Fibroblast of the aortic adventitia (primary cell): Measurements from ENCODE around the gene ZC3H14. TPM values are rescaled to one million over a fixed set of nuclear protein-coding genes. Genes with fewer than 3 reads are reported as not detected.

Experiments used
- DNase-seq: peaks from one replicate; pipeline ENCODE4 v3.0.0-alpha.2; 2010; ENCODE audit warnings: low read depth
- H3K4me3 ChIP-seq: 2 replicates; pipeline ENCODE4 v1.5.1; 2011; ENCODE audit warnings: low read depth, mild to moderate bottlenecking, control low read depth, low read length, moderate library complexity
- CTCF ChIP-seq: IDR thresholded peaks from 2 replicates; pipeline ENCODE4 v1.5.1; 2011; ENCODE audit warnings: mild to moderate bottlenecking, low read length, control low read depth, inconsistent platforms; ENCODE audit not compliant: insufficient read depth
- total RNA-seq: library from RNA; depleted of rRNA; stranded (reverse); fragments of >200 nt; gene quantifications from 2 replicates; pipeline ENCODE4 v1.2.3, GENCODE V29; 2012; ENCODE audit warnings: low replicate concordance

Gene ZC3H14
- total RNA-seq, 1 donor = 78.3 TPM

GRCh38 chr14:88599761-88600439, 37.1 kb downstream of the ZC3H14 start:
- no peak for TF ChIP-seq CTCF
- no peak for DNase-seq
- no peak overlapping the region for H3K4me3 ChIP-seq

- no peak for TF ChIP-seq CTCF
- no peak overlapping the region for H3K4me3 ChIP-seq
- DNase-seq = no peak
Measured at GRCh38 chr14:88604212-88604611, 41.4 kb downstream of the ZC3H14 start.

DNA sequence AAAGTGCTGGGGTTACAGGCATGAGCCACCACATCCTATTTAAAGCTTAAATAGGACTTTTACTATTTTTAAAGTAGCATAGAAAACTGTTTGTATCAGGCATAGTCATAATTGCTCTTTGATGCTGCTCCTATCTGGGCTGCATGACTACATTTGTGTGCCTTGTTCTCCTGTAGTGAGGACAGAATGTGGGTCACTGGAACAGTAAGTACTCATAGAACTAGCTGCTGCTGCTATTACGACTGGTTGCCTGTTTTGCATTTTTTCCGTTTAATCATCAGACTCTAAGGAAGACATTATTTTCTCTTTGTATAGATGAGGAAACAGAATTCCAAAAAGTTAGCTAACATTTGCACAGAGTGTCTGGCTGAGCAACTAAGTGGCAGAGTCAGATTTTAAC, 42.8 kb downstream of the ZC3H14 start:
- no peak for TF ChIP-seq CTCF
- no peak for DNase-seq

GRCh38 chr14:88607829-88608228, 45.0 kb downstream of the ZC3H14 start:
- TF ChIP-seq CTCF = no peak
- DNase-seq = no peak
- no peak overlapping the region for H3K4me3 ChIP-seq

More for the DNA sequence above, 42.8 kb downstream of the ZC3H14 start:
- H3K4me3 ChIP-seq = no peak overlapping the region

GRCh38 chr14:88611878-88612277, 49.0 kb downstream of the ZC3H14 start:
- TF ChIP-seq CTCF = no peak
- DNase-seq = no peak
- H3K4me3 ChIP-seq = no peak overlapping the region

DNA sequence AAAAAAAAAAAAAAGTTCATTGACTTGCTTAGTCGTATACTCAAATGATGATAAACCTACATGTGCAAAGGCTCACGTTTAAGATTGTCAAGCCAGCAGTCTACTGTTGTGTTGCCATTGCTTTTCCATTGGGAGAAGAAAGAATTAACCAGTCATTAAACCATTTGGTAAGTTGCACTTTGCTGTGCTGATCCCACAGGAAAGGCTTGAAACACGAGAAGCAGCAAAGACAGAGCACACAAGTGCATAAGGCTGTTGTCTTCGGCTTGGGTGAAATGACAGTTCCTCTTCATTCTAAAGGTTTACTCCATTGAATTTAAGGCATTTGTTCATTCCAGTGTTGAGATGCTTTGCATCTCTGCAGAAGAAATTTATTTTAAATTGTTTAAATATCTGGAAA, 50.1 kb downstream of the ZC3H14 start:
- TF ChIP-seq CTCF = no peak
- no peak overlapping the region for H3K4me3 ChIP-seq
- DNase-seq = no peak

- H3K4me3 ChIP-seq = no peak overlapping the region
- TF ChIP-seq CTCF = no peak
- peak; percentile 18 for DNase-seq
Measured at GRCh38 chr14:88613552-88614010, 50.7 kb downstream of the ZC3H14 start.
